ENCODE measurements around the gene ZNF579.

GRCh38 chr19:55605637-55606470, 25.2 kb upstream of the ZNF579 start, which contains the start of gene ZNF865:
- peak; percentile 28; the same call in 1 of the 2 replicates for TF ChIP-seq PATZ1 (CRISPR knock-in tag; IDR thresholded peaks at IDR 0.05; ENCODE audit: borderline replicate concordance)
- TF ChIP-seq CREB5 (CRISPR knock-in tag; IDR thresholded peaks at IDR 0.05; ENCODE audit: low read depth), result no peak
- TF ChIP-seq SNAI2 (CRISPR knock-in tag; IDR thresholded peaks at IDR 0.05), result no peak
- TF ChIP-seq ZC3H10 (CRISPR knock-in tag; IDR thresholded peaks at IDR 0.05), result no peak
- TF ChIP-seq CSRNP3 (CRISPR knock-in tag; IDR thresholded peaks at IDR 0.05), result no peak

All from SK-N-SH treated with all-trans-retinoic acid at 6 μM for 48 hours (cell line).